ENCODE data around the gene VSNL1.

Gene VSNL1

DNA sequence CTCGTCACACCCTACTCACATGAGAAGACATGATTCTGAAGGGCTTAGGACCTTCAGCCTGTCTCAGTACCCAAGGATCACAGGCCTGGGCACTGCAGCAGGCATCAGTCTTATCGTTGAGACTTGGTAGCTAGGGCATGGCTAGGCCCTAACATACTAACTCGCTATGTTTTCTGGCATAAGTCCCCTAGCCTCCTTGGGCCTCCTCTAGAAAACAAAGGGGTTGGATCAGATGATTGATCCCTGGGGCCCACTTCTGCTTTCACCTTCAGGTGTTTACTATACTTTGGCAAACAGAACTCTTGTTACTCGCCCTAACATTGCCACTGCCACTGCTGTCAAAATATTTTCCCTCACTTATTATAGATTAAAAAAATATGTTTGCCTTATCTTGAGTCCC lies 44.2 kb downstream of the VSNL1 start:
- no peak for DNase-seq

DNA sequence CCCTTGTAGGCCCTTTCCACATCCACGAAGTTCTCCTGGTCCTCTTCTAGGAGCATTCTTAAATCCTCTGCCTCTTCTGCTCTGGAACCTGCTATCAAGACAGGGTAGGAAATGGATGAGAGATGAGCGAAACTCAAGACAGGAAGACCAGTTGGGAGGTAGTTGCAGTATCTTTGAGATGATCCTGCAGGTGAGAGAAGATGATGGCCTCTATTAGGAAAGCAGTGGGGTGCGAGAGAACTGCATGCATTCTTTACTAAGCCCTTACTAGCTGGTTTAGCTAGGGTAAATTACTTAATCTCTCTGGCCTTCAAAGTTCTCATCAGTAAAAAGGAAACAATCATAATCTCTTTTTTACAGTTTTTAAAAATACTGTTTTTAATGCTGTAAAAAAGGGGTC lies 47.0 kb downstream of the VSNL1 start:
- DNase-seq = no peak

DNA sequence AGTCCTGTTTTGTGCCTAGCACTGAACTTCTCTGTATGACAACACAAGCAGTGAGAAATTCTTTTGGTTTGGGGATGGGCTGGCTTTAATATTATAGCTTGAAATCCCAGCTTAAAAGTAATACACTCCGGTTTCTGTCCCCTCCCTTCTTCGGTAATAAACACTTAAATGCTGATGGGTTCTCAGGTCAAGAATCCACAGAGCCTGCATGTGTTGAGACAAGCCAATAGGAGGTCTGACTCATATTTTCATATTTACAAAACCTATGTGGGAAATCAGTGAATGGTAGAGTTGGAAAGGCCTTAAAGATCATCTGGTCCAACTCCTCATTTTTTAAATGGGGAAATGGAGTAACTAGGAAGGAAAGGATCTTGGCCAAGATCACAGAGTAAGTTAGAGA lies 47.5 kb downstream of the VSNL1 start:
- no peak for DNase-seq

- DNase-seq = no peak
These were observed 49.0 kb downstream of the VSNL1 start for GRCh38 chr2:17589406-17590035.

GRCh38 chr2:17590342-17590911 lies 49.9 kb downstream of the VSNL1 start:
- DNase-seq = no peak

DNA sequence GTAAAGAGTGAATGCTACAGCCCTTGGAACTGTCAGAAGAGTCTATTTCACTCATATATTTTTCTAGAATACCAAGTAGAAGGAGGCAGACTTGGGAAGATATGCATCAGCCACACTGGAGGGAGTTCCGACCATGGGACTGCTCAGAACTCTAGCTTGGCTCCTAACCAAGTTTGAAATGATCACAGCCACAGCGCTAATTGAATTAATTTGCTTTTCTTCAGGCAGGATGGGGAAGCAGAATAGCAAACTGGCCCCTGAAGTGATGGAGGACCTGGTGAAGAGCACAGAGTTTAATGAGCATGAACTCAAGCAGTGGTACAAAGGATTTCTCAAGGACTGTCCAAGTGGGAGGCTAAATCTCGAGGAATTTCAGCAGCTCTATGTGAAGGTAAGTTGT lies 51.4 kb downstream of the VSNL1 start:
- no peak for DNase-seq

- DNase-seq = no peak
These were observed 52.4 kb downstream of the VSNL1 start for GRCh38 chr2:17592731-17593409.

DNA sequence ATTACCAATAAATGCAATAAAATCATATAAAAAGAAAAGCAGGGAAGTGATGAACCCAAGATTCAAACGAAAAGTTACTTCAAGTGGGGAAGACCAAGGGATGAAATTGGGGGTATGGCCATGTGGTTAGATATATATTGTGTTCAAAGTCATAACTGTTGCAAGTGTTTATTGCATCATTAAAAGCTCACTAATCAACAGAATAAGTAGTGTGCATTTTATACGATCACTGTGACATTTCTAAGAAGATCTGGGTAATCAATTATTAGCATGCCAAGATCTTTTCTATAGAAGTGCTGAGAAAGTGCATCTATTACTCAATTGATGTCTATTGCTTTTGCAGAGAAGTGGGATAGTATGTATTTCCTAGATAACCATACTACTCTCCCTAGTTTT lies 52.9 kb downstream of the VSNL1 start:
- DNase-seq = no peak

- no peak for DNase-seq
These were observed 53.5 kb downstream of the VSNL1 start for GRCh38 chr2:17593841-17594491.

GRCh38 chr2:17594533-17595401 lies 54.3 kb downstream of the VSNL1 start:
- no peak for DNase-seq

DNA sequence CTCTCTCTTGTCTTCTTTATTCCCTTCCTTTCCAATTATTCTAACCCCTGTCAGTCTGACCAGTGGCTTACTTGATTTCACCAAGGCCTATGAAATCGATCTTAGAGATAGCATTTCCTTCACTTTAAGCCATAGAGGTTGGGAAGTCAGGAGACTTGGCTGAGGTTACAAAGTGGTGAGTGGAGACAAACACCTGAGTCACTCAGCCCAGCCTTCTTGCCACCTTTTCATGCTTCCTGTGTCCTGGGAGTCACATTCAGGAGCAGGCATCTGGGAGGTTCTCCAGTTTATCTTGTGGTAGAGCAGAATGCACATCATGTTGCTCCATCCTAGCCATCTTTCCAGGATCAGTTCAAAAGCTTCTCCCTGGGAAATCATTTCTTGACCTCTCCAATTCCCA lies 59.1 kb downstream of the VSNL1 start:
- DNase-seq = no peak

DNA sequence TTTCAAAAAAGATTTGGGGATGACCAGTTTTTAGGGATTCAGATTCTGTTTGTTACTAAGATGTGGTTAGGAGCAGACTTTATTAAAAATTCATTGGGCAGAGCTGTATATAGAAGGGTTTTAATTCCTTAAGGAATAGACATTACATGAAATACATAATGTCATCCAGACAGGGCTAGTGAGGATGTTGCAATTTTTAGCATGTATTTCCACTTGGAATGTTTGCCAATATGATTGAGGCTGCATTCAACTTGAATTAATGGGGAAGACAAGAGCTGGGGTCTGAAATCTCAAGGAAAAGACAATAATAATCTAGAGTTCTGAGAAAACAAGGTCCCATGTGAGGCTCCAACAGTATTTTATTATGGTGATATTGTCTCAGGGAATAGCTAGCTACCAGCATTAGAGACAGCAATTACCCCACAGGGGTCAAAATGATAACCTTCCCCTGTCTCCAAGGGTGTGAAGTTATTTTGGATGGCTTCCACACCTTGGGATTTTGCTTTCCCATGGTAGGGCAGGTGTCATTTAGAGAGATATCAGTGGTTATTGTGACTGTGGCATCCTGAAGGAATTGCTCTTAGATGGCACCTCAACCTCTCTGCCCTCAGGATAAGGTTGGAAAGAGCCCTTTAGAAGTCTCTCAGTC lies 60.2 kb downstream of the VSNL1 start:
- no peak for DNase-seq

DNA sequence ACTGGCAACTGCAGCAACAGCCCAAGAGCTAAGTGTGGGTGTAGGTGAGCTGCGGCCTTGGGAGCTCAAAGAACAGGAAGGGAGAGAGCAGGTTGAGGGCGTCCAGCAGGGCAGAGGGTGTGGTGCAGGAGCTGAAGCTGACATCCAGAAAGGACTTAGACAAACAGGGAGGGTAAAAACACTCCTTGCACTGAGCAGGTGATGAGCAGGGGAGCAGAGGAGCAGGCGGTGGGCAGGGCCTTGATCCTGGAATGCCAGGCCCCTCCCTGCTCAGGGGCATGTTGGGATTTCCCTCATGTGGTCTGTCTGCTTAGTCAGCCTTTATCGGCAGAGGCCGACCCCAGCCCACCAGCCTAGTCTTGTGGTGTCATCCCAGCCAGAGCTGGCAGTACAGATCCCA lies 63.6 kb downstream of the VSNL1 start:
- no peak for DNase-seq

- no peak for DNase-seq
These were observed 65.2 kb downstream of the VSNL1 start for GRCh38 chr2:17605696-17606095.

- no peak for DNase-seq
These were observed 66.4 kb downstream of the VSNL1 start for GRCh38 chr2:17606851-17607250.

- no peak for DNase-seq
These were observed 66.9 kb downstream of the VSNL1 start for GRCh38 chr2:17607379-17607778.

GRCh38 chr2:17608251-17608650 lies 67.8 kb downstream of the VSNL1 start:
- DNase-seq = no peak

GRCh38 chr2:17610521-17610920 lies 70.0 kb downstream of the VSNL1 start:
- no peak for DNase-seq

- DNase-seq = no peak
These were observed 70.5 kb downstream of the VSNL1 start for GRCh38 chr2:17611036-17611435.

GRCh38 chr2:17614174-17614930 lies 73.9 kb downstream of the VSNL1 start:
- no peak for DNase-seq

- DNase-seq = no peak
These were observed 74.7 kb downstream of the VSNL1 start for GRCh38 chr2:17615147-17615546.

Data from activated naive CD4-positive, alpha-beta T cell (primary cell).